MM.1S (cell line): ENCODE measurements around the gene HLA-DRB1.

ENCODE experiments used
- EZH2 ChIP-seq: fragments of 300-600 bp; sonication (generic); optimal IDR thresholded peaks from 2 replicates; pipeline ENCODE3; 2017; ENCODE audit warnings: low read depth, mild to moderate bottlenecking, antibody characterized with exemption, low read length, mixed read lengths
- EZH2phosphoT487 ChIP-seq: fragments of 300-600 bp; sonication (generic); IDR thresholded peaks from 2 replicates; pipeline ENCODE4 v1.6.1; 2018; ENCODE audit warnings: antibody characterized with exemption, low read length
- TF ChIP-seq, protein P1 (sequence below): fragments of 300-600 bp; sonication (generic); IDR thresholded peaks from 2 replicates; pipeline ENCODE4 v1.5.1; 2016; ENCODE audit warnings: antibody characterized with exemption, low read length, mixed read lengths

DNA sequence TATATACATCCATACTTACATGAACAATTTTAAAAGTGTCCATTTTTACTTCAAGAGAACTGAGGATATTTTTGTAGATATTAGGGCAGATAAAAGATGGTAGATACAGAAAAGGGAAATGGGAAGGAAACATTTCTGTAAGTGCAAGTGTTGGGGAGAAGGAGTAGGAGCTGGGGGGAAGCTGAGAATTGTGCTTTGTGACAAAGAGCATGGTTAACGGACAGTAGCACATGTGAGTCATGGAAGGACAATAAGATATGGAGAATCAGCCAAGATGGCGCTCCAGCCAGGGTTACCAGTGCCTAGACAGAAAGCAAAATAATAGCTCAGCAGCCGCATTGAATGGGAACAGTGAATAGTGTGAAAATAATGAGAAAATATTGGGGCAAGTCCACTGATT is 12.7 kb upstream of the HLA-DRB1 start:
- TF ChIP-seq EZH2 (no peak), EZH2phosphoT487 (no peak)
- TF ChIP-seq, protein P1, sequence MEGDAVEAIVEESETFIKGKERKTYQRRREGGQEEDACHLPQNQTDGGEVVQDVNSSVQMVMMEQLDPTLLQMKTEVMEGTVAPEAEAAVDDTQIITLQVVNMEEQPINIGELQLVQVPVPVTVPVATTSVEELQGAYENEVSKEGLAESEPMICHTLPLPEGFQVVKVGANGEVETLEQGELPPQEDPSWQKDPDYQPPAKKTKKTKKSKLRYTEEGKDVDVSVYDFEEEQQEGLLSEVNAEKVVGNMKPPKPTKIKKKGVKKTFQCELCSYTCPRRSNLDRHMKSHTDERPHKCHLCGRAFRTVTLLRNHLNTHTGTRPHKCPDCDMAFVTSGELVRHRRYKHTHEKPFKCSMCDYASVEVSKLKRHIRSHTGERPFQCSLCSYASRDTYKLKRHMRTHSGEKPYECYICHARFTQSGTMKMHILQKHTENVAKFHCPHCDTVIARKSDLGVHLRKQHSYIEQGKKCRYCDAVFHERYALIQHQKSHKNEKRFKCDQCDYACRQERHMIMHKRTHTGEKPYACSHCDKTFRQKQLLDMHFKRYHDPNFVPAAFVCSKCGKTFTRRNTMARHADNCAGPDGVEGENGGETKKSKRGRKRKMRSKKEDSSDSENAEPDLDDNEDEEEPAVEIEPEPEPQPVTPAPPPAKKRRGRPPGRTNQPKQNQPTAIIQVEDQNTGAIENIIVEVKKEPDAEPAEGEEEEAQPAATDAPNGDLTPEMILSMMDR: no peak
